GM21576 (cell line): ENCODE measurements around the gene OR4F17.
"Not testable (repeated sequence)": the region's sequence is repeated elsewhere in the genome, so short reads cannot be mapped to it uniquely, and the experiment has no call there.

Experiments used
- ATAC-seq: cut with Tn5 transposase; IDR thresholded peaks from one replicate; pipeline ENCODE4 v1.9.1; 2021; ENCODE audit warnings: mild to moderate bottlenecking, moderate library complexity; ENCODE audit not compliant: unreplicated experiment

Gene OR4F17

GRCh38 chr19:106804-107203 lies at the start of gene OR4F17:
TSS of gene OR4F17 (plus strand) at chr19:107104. CDS start at chr19:110679, 3,575 bp downstream.
- ATAC-seq = not testable (repeated sequence)

GRCh38 chr19:70793-71192 lies 36.1 kb upstream of the OR4F17 start:
- not testable (repeated sequence) for ATAC-seq

DNA sequence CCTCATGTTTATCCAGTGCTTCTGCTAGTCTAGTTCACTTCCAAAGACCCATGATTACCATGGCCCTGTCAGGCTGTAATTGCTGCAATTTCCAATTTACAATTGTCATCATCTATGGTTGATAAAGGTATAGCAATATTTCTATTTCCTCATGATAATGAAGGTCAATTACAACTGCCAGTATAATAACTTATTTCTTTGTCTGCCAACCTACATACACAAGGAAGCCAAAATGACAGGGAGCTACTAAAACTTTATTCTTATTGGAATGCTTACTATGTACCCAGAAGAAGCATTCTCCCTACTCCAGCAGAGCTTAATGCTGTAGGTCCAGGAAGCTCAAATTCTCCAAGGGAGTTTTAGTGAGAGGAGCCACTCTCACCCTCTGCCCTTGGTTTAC lies 24.0 kb upstream of the OR4F17 start:
- ATAC-seq = not testable (repeated sequence)

- ATAC-seq = not testable (repeated sequence)
Observed at GRCh38 chr19:83626-84025, 23.3 kb upstream of the OR4F17 start.

DNA sequence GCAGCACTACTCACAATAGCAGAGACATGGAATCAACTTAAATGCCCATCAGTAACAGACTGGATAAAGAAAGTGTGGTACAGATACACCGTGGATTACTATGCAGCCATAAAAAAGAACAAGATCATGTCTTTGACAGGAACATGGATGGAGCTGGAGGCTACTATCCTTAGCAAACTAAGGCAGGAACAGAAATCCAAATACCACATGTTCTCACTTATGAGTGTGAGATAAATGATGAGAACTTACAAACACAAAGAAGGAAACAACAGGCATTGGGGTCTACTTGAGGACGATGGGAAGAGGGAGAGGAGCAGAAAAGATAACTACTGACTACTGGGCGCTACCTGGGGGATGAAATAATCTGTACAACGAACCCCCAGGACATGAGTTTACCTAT lies 16.2 kb upstream of the OR4F17 start:
- not testable (repeated sequence) for ATAC-seq

GRCh38 chr19:94794-95193 lies 12.1 kb upstream of the OR4F17 start:
- not testable (repeated sequence) for ATAC-seq

GRCh38 chr19:97647-98046 lies 9.3 kb upstream of the OR4F17 start:
- ATAC-seq = not testable (repeated sequence)

GRCh38 chr19:120443-121140 lies 13.7 kb downstream of the OR4F17 start:
- not testable (repeated sequence) for ATAC-seq
